ENCODE measurements around the gene CPEB2. TPM values are rescaled to one million over a fixed set of nuclear protein-coding genes. Genes with fewer than 3 reads are reported as not detected.

CPEB2 gene
- total RNA-seq, 1 donor, result 38.9 TPM

GRCh38 chr4:15065516-15065915 is 63.2 kb downstream of the CPEB2 start:
- no peak overlapping the region for H3K4me3 ChIP-seq (ENCODE audit: low read depth, low read length)
- no peak for TF ChIP-seq CTCF (IDR thresholded peaks at IDR 0.05; ENCODE audit: insufficient read depth, low read depth, low read length)
- DNase-seq (ENCODE audit: low read depth), result no peak

DNA sequence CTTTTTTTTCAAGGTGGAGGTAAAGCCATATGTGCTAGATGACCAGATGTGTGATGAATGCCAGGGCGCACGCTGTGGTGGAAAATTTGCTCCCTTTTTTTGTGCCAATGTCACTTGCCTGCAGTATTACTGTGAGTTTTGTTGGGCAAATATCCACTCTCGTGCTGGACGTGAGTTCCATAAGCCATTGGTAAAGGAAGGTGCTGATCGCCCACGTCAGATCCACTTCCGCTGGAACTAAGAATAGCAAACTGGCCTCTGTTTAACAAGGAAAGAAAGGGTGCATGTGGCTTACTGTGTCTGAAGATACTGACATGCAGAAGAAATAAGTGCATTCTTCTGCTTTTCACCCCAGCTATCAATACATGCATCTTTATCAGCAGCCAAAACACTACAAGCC is 63.9 kb downstream of the CPEB2 start:
- no peak for DNase-seq (ENCODE audit: low read depth)
- no peak overlapping the region for H3K4me3 ChIP-seq (ENCODE audit: low read depth, low read length)
- TF ChIP-seq CTCF (IDR thresholded peaks at IDR 0.05; ENCODE audit: insufficient read depth, low read depth, low read length), result no peak

DNA sequence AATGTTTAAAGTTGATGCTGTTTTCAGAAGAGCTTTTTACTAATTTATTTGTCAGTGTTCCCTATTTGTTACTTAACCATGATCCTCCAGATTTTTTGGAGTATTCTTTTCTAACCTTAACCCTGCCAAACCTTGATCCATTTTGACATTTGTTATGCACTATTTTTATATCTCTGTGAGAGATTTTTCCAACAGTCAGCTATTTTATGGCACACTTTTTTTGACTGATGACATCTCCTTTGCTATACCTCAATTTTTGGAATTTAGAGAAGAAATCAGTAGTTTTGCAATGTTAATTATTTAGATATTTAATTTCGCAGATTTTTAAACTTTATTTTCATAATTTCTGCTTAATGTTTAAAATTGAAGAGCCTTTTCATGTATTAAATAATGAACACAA is 66.0 kb downstream of the CPEB2 start:
- no peak for TF ChIP-seq CTCF (IDR thresholded peaks at IDR 0.05; ENCODE audit: insufficient read depth, low read depth, low read length)
- DNase-seq (ENCODE audit: low read depth), result no peak
- no peak overlapping the region for H3K4me3 ChIP-seq (ENCODE audit: low read depth, low read length)

DNA sequence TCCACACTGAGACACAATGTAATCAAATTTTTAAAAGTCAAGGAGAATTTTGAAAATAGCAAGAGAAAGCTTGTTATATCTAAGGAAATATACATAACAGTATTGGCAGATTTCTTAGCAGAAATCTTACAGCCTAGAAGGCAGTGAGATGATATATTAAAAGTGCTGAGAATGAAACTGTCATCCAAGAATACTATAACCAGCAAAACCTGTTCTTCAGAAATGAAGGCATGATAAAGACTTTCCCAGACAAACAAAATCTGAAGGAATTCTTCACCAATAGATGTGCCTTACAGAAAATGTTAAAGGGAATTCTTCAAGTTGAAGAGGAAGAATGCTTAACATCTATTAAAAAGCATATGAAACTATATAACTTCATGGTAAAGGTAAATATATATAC is 73.6 kb downstream of the CPEB2 start:
- no peak for TF ChIP-seq CTCF (IDR thresholded peaks at IDR 0.05; ENCODE audit: insufficient read depth, low read depth, low read length)
- DNase-seq (ENCODE audit: low read depth), result no peak
- H3K4me3 ChIP-seq (ENCODE audit: low read depth, low read length), result no peak overlapping the region

DNA sequence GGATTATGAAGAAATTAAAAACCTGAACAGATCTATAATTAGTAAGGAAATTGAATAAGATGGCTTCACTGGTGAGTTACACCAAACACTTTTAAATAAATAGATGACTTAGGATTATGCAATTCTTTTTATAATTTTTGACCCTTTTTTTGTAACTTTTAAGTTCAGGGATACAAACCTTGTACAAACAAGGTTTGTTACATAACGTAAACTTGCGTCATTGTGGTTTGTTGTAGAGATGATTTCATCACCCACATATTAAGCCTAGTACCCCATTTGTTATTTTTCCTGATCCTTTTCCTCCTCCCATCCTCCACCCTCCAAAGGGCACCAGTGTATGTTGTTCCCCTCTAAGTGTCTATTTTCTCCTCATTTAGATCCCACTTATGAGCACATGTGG is 75.7 kb downstream of the CPEB2 start:
- TF ChIP-seq CTCF (IDR thresholded peaks at IDR 0.05; ENCODE audit: insufficient read depth, low read depth, low read length), result no peak
- peak; percentile 80 for DNase-seq (ENCODE audit: low read depth)
- H3K4me3 ChIP-seq (ENCODE audit: low read depth, low read length), result no peak overlapping the region

DNA sequence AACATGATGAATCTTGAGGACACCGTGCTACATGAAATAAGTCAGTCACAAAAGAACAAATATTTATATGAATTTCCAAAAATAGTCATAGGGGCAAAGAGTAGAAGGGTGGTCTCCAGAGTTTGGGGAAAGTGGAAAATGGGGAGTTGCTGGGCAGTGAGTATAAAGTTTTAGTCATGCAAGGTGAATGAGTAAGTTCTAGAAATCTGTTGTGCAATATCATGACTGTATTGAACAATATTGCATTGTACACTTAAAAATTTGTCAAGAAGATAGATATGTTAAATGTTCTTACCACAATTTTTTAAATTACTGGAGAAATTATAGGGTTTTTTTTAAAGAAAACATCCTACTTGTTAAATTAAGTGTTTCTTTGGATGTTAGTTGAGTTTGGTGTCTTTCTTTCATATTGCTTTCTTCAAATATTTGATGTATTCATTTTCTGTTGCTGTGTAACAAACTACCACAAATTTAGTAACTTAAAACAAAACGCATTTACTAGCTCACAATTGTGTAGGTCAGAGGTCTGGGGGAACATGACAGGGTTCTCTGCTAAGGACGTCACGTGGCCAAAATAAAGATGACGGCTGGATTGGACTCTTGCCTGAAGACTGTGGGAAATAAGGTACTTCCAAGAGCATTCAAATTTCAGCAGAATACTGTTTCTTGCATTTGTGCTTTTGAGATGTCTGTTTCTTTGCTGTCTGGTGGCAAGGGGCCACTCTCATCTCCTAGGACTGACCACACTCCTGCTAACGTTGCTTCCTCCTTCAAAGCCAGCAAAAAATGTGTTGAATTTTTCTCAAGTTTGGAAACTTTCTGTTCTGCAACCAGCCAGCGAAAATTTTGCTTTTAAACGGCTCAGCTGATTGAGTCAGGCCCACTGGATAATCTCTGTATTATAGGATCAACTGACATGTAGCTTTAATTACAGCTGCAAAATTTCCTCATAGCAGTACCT is 76.7 kb downstream of the CPEB2 start:
- TF ChIP-seq CTCF (IDR thresholded peaks at IDR 0.05; ENCODE audit: insufficient read depth, low read depth, low read length), result no peak
- DNase-seq (ENCODE audit: low read depth), result peak; percentile 46
- no peak overlapping the region for H3K4me3 ChIP-seq (ENCODE audit: low read depth, low read length)

All from fibroblast of villous mesenchyme (primary cell).